IMR-90 (cell line): ENCODE measurements around the gene PRLR. TPM values are rescaled to one million over a fixed set of nuclear protein-coding genes. Genes with fewer than 3 reads are reported as not detected.

Source experiments
- ATAC-seq: fragments of 200-7000 bp; cut with Tn5 transposase; 2 replicates; pipeline ENCODE4 v1.9.1; 2020; ENCODE audit warnings: low read depth, mild to moderate bottlenecking, moderate library complexity
- BruUV-seq: library from RNA; stranded (reverse); fragments of 400-500 nt; replicated peaks from 2 replicates; lab custom pipeline; 2021; lab: Mats Ljungman, UMichigan
- CTCF ChIA-PET: fragments of 300-600 bp; formaldehyde crosslinking; extraction: SDS; loops from one replicate; lab custom pipeline; 2021; ENCODE audit warnings: antibody characterized with exemption; lab: Yijun Ruan, JAX
- POLR2A ChIA-PET: fragments of 300-600 bp; sonication (Branson Sonifier 250); formaldehyde crosslinking; loops from one replicate; lab custom pipeline; 2022; ENCODE audit warnings: antibody characterized with exemption; ENCODE audit not compliant: unreplicated experiment; lab: Charles Lee
- DNase-seq: peaks from one replicate; pipeline ENCODE4 v3.0.0; 2013
- H2AFZ ChIP-seq: replicated peaks from 2 replicates; pipeline ENCODE3; 2013; ENCODE audit warnings: low read length, mild to moderate bottlenecking; ENCODE audit not compliant: poor library complexity
- H2AK5ac ChIP-seq: 2 replicates; pipeline ENCODE4 v1.6.1; 2013; ENCODE audit warnings: low read depth, low read length, inconsistent platforms
- H2AK9ac ChIP-seq: replicated peaks from 2 replicates; pipeline ENCODE3; 2013; ENCODE audit warnings: mild to moderate bottlenecking, low read depth, low read length, moderate library complexity; ENCODE audit not compliant: poor library complexity
- H2BK120ac ChIP-seq: 2 replicates; pipeline ENCODE4 v1.6.1; 2013; ENCODE audit warnings: low read depth, low read length, inconsistent platforms
- H2BK15ac ChIP-seq: 3 replicates; pipeline ENCODE4 v1.6.1; 2013; ENCODE audit warnings: low read depth, low read length, inconsistent platforms
- H2BK20ac ChIP-seq: 2 replicates; pipeline ENCODE4 v1.6.1; 2013; ENCODE audit warnings: low read depth, mild to moderate bottlenecking, inconsistent platforms, low read length, moderate library complexity
- H2BK5ac ChIP-seq: 2 replicates; pipeline ENCODE4 v1.6.1; 2013; ENCODE audit warnings: mild to moderate bottlenecking, low read depth, low read length, inconsistent platforms; ENCODE audit not compliant: poor library complexity, severe bottlenecking
- H3K14ac ChIP-seq: replicated peaks from 2 replicates; pipeline ENCODE4 v1.6.1; 2013; ENCODE audit warnings: low read depth, low read length, inconsistent platforms
- H3K18ac ChIP-seq: 2 replicates; pipeline ENCODE4 v1.6.1; 2013; ENCODE audit warnings: low read depth, low read length, control low read depth
- H3K23ac ChIP-seq: 2 replicates; pipeline ENCODE4 v1.6.1; 2013; ENCODE audit warnings: low read depth, low read length, inconsistent platforms
- H3K27ac ChIP-seq: 2 replicates; pipeline ENCODE4 v1.5.1; 2013; ENCODE audit warnings: mild to moderate bottlenecking, control low read depth, low read length; ENCODE audit not compliant: insufficient read depth
- H3K27me3 ChIP-seq: 2 replicates; pipeline ENCODE4 v1.6.1; 2013; ENCODE audit warnings: low read length; ENCODE audit not compliant: control insufficient read depth, insufficient read depth
- H3K36me3 ChIP-seq: 2 replicates; pipeline ENCODE4 v1.6.1; 2013; ENCODE audit warnings: low read length, mixed read lengths; ENCODE audit not compliant: control insufficient read depth, insufficient read depth
- H3K4ac ChIP-seq: 2 replicates; pipeline ENCODE4 v1.6.1; 2013; ENCODE audit warnings: low read depth, low read length, inconsistent platforms
- H3K4me1 ChIP-seq: 2 replicates; pipeline ENCODE4 v1.6.1; 2013; ENCODE audit warnings: low read length, mixed read lengths; ENCODE audit not compliant: control insufficient read depth, insufficient read depth
- H3K4me2 ChIP-seq: 2 replicates; pipeline ENCODE4 v1.6.1; 2013; ENCODE audit warnings: low read depth, mild to moderate bottlenecking, control low read depth, low read length, moderate library complexity
- H3K4me3 ChIP-seq: 2 replicates; pipeline ENCODE4 v1.5.1; 2013; ENCODE audit warnings: low read depth, mild to moderate bottlenecking, control low read depth, low read length, moderate library complexity; ENCODE audit not compliant: insufficient read depth
- H3K56ac ChIP-seq: 2 replicates; pipeline ENCODE4 v1.6.1; 2013; ENCODE audit warnings: low read length, inconsistent platforms; ENCODE audit not compliant: insufficient read depth; ENCODE audit errors: extremely low read depth
- H3K79me1 ChIP-seq, 2 experiments: 2 replicates each; pipeline ENCODE4 v1.6.1; 2013; ENCODE audit warnings: low read length in 2 of 2, inconsistent platforms in 1 of 2, low read depth in 1 of 2
- H3K9ac ChIP-seq: 2 replicates; pipeline ENCODE4 v1.6.1; 2013; ENCODE audit warnings: low read depth, low read length, control low read depth
- H3K9me1 ChIP-seq: 2 replicates; pipeline ENCODE4 v1.6.1; 2013; ENCODE audit warnings: low read length, inconsistent platforms; ENCODE audit not compliant: insufficient read depth
- H3K9me3 ChIP-seq: 2 replicates; pipeline ENCODE4 v1.6.1; 2013; ENCODE audit warnings: low read length; ENCODE audit not compliant: control insufficient read depth, insufficient read depth
- H4K20me1 ChIP-seq: 2 replicates; pipeline ENCODE4 v1.6.1; 2013; ENCODE audit warnings: low read length, inconsistent platforms; ENCODE audit not compliant: insufficient read depth
- H4K5ac ChIP-seq: 2 replicates; pipeline ENCODE4 v1.6.1; 2013; ENCODE audit warnings: mild to moderate bottlenecking, low read depth, low read length, control low read depth
- H4K8ac ChIP-seq, 2 experiments: 2 replicates each; pipeline ENCODE4 v1.6.1; 2013; ENCODE audit warnings: low read depth in 2 of 2, low read length in 2 of 2, control low read depth in 1 of 2, inconsistent platforms in 1 of 2
- H4K91ac ChIP-seq: 2 replicates; pipeline ENCODE4 v1.6.1; 2013; ENCODE audit warnings: low read depth, low read length, inconsistent platforms; ENCODE audit not compliant: insufficient read depth
- BHLHE40 ChIP-seq: fragments of 150-350 bp; IDR thresholded peaks from 2 replicates; pipeline ENCODE4 v1.6.1; 2016; ENCODE audit warnings: mild to moderate bottlenecking, low read depth, low read length
- CEBPB ChIP-seq: IDR thresholded peaks from 2 replicates; pipeline ENCODE4 v1.6.1; 2012; ENCODE audit warnings: low read depth, low read length, improper control_type of control experiment
- CHD1 ChIP-seq: IDR thresholded peaks from 2 replicates; pipeline ENCODE4 v1.6.1; 2012; ENCODE audit warnings: low read depth, low read length, improper control_type of control experiment
- CTCF ChIP-seq: conservative IDR thresholded peaks from 2 replicates; pipeline ENCODE4 v1.5.1; 2012; ENCODE audit warnings: mild to moderate bottlenecking, low read depth, low read length, improper control_type of control experiment
- ELK1 ChIP-seq: fragments of 150-350 bp; IDR thresholded peaks from 2 replicates; pipeline ENCODE4 v1.6.1; 2016; ENCODE audit warnings: low read depth, mild to moderate bottlenecking, low read length, moderate library complexity, borderline replicate concordance
- MAFK ChIP-seq: IDR thresholded peaks from 2 replicates; pipeline ENCODE4 v1.6.1; 2012; ENCODE audit warnings: low read depth, low read length, improper control_type of control experiment
- MAZ ChIP-seq: IDR thresholded peaks from 2 replicates; pipeline ENCODE4 v1.6.1; 2012; ENCODE audit warnings: low read depth, mild to moderate bottlenecking, low read length, improper control_type of control experiment, moderate library complexity, borderline replicate concordance
- MXI1 ChIP-seq: IDR thresholded peaks from 2 replicates; pipeline ENCODE4 v1.6.1; 2012; ENCODE audit warnings: low read depth, mild to moderate bottlenecking, low read length, moderate library complexity, borderline replicate concordance
- NFE2L2 ChIP-seq: fragments of 150-350 bp; IDR thresholded peaks from 2 replicates; pipeline ENCODE4 v1.6.1; 2016; ENCODE audit warnings: low read depth, mild to moderate bottlenecking, low read length
- POLR2A ChIP-seq: IDR thresholded peaks from 2 replicates; pipeline ENCODE4 v1.6.1; 2012; ENCODE audit warnings: mild to moderate bottlenecking, low read depth, low read length
- RAD21 ChIP-seq: IDR thresholded peaks from 2 replicates; pipeline ENCODE4 v1.6.1; 2012; ENCODE audit warnings: low read length, improper control_type of control experiment
- RCOR1 ChIP-seq: IDR thresholded peaks from 2 replicates; pipeline ENCODE4 v1.6.1; 2012; ENCODE audit warnings: mild to moderate bottlenecking, low read length, improper control_type of control experiment; ENCODE audit not compliant: insufficient replicate concordance
- RFX5 ChIP-seq: IDR thresholded peaks from 2 replicates; pipeline ENCODE4 v1.8.0; 2012; ENCODE audit warnings: low read depth, mild to moderate bottlenecking, low read length, moderate library complexity
- SMC3 ChIP-seq: fragments of 150-350 bp; IDR thresholded peaks from 2 replicates; pipeline ENCODE4 v1.6.1; 2016; ENCODE audit warnings: low read depth, mild to moderate bottlenecking, antibody characterized with exemption, low read length, moderate library complexity
- USF2 ChIP-seq: fragments of 150-350 bp; IDR thresholded peaks from 2 replicates; pipeline ENCODE4 v1.6.1; 2017; ENCODE audit warnings: mild to moderate bottlenecking, antibody characterized with exemption, low read length, low read depth
- WGBS, 2 experiments: methylation state at CpG; one replicate each; pipeline versions ENCODE4 v1.1.5 to v1.1.7; 2013; ENCODE audit warnings: missing lambda C conversion rate in 2 of 2; ENCODE audit not compliant: insufficient read length in 1 of 2; ENCODE audit errors: extremely low coverage in 2 of 2; 5-methylcytosine and 5-hydroxymethylcytosine counted together
- dilution Hi-C: fragments of 300-500 bp; cut with HindIII; formaldehyde crosslinking; loops from one replicate; pipeline ENCODE4 v1.14.3; 2018; ENCODE audit warnings: low sequenced_read_pairs; ENCODE audit not compliant: unreplicated experiment
- in situ Hi-C: fragments of 300-500 bp; cut with MboI; formaldehyde crosslinking; loops from 3 replicates; pipeline ENCODE4 v1.14.3; 2019; ENCODE audit warnings: low sequenced_read_pairs, inconsistent platforms, mixed read lengths
- intact Hi-C: fragments of 100-400 bp; cut with micrococcal nuclease; formaldehyde crosslinking; loops from 2 replicates; pipeline ENCODE4 v1.10.0; 2022
- polyA plus RNA-seq, 3 experiments: library from polyadenylated mRNA; depleted of rRNA; stranded (reverse); fragments of >200 nt; gene quantifications; 2 replicates each; pipeline ENCODE4 v1.2.3, GENCODE V29; 2012; ENCODE audit warnings: low replicate concordance in 1 of 3
- total RNA-seq: library from RNA; depleted of rRNA; stranded (reverse); fragments of >200 nt; gene quantifications from 2 replicates; pipeline ENCODE4 v1.2.3, GENCODE V29; 2012

PRLR gene
- total and polyA plus RNA-seq, 2 of the 4 experiments (the other 2 are of a cell fraction) = 0.24 to 0.54 TPM

GRCh38 chr5:35125746-35126145, 104.5 kb downstream of the PRLR start:
- no peaks in the 10 kb centered on the region for H4K20me1 ChIP-seq
- in situ Hi-C loops (no loop called here), intact Hi-C loops (no loop called here), dilution Hi-C loops (no loop called here)
- no peak overlapping the region for H3K4ac ChIP-seq
- no peak overlapping the region for H2AFZ ChIP-seq
- H4K8ac ChIP-seq = no peak overlapping the region
- H3K4me2 ChIP-seq = no peak overlapping the region
- H3K4me3 ChIP-seq = no peak overlapping the region
- no peak overlapping the region for H3K27ac ChIP-seq
- no peaks in the 10 kb centered on the region for H3K36me3 ChIP-seq
- DNase-seq = no peak
- CTCF ChIA-PET = no interaction called here
- BruUV-seq = no TSS peak
- no peak overlapping the region for H4K91ac ChIP-seq
- no CpG with 5 or more reads among the region's 2 CpGs for WGBS, 2 experiments
- no peak overlapping the region for H3K14ac ChIP-seq
- no peak overlapping the region; the same call in 2 of the 3 replicates for H2BK15ac ChIP-seq
- no peak overlapping the region for H3K9ac ChIP-seq
- H3K79me1 ChIP-seq = no peaks in the 10 kb centered on the region
- no peaks in the 10 kb centered on the region for H3K27me3 ChIP-seq
- H3K9me3 ChIP-seq = no peaks in the 10 kb centered on the region
- H3K23ac ChIP-seq = no peak overlapping the region
- TF ChIP-seq ELK1 (no peak), CHD1 (no peak), BHLHE40 (no peak), MAZ (no peak), CEBPB (no peak), NFE2L2 (no peak), MAFK (no peak), MXI1 (no peak), SMC3 (no peak), RAD21 (no peak), USF2 (no peak), CTCF (no peak), RCOR1 (no peak), RFX5 (no peak), POLR2A (no peak)
- H3K18ac ChIP-seq = no peak overlapping the region
- H4K5ac ChIP-seq = no peak overlapping the region
- peaks cover 8% of the 10 kb centered on the region for H3K9me1 ChIP-seq
- no peak overlapping the region for H2BK20ac ChIP-seq
- H3K56ac ChIP-seq = no peak overlapping the region
- H2BK120ac ChIP-seq = no peak overlapping the region
- H3K4me1 ChIP-seq = peaks cover 13% of the 10 kb centered on the region
- H2AK9ac ChIP-seq = no peak overlapping the region
- H2AK5ac ChIP-seq = no peak overlapping the region
- POLR2A ChIA-PET = no interaction called here
- ATAC-seq = no peak
- no peak overlapping the region for H2BK5ac ChIP-seq
